GM18508 (cell line): ENCODE data around the gene ANKS1A.

ENCODE experiments used
- ATAC-seq: cut with Tn5 transposase; IDR thresholded peaks from one replicate; pipeline ENCODE4 v1.9.1; 2021; ENCODE audit warnings: moderate number of reproducible peaks; ENCODE audit not compliant: insufficient read depth, unreplicated experiment

Gene ANKS1A

GRCh38 chr6:35016502-35017321 lies 127.7 kb downstream of the ANKS1A start:
- ATAC-seq, result no peak

- ATAC-seq, result no peak
Measured at GRCh38 chr6:35017411-35018181, 128.5 kb downstream of the ANKS1A start.

- no peak for ATAC-seq
Measured at GRCh38 chr6:35018182-35018519, 129.1 kb downstream of the ANKS1A start.

- ATAC-seq, result no peak
Measured at GRCh38 chr6:35018746-35019145, 129.7 kb downstream of the ANKS1A start.

GRCh38 chr6:35019171-35019570 lies 130.1 kb downstream of the ANKS1A start:
- no peak for ATAC-seq

- no peak for ATAC-seq
Measured at GRCh38 chr6:35019831-35020230, 130.8 kb downstream of the ANKS1A start.

- ATAC-seq, result no peak
Measured at GRCh38 chr6:35021004-35021403, 131.9 kb downstream of the ANKS1A start.

- no peak for ATAC-seq
Measured at GRCh38 chr6:35023091-35024000, 134.3 kb downstream of the ANKS1A start.

- ATAC-seq, result no peak
Measured at GRCh38 chr6:35024551-35025054, 135.5 kb downstream of the ANKS1A start.

- ATAC-seq, result no peak
Measured at GRCh38 chr6:35025232-35026188, 136.5 kb downstream of the ANKS1A start.

GRCh38 chr6:35026434-35027222 lies 137.6 kb downstream of the ANKS1A start:
- no peak for ATAC-seq

- ATAC-seq, result no peak
Measured at GRCh38 chr6:35027807-35028206, 138.8 kb downstream of the ANKS1A start.

- no peak for ATAC-seq
Measured at GRCh38 chr6:35028781-35029769, 140.0 kb downstream of the ANKS1A start.

- ATAC-seq, result no peak
Measured at GRCh38 chr6:35030099-35030498, 141.0 kb downstream of the ANKS1A start.

- no peak for ATAC-seq
Measured at GRCh38 chr6:35031611-35032529, 142.8 kb downstream of the ANKS1A start.

- ATAC-seq, result no peak
Measured at GRCh38 chr6:35033683-35034082, 144.6 kb downstream of the ANKS1A start.
